Measurements from ENCODE around the gene CNIH1. TPM values are rescaled to one million over a fixed set of nuclear protein-coding genes. Genes with fewer than 3 reads are reported as not detected.

The CNIH1 gene
- total RNA-seq, 2 donors from 2014 or later, result 51.7 to 56.8 TPM

- no peak for ATAC-seq
- Mint-ChIP-seq H3K4me1 (ENCODE audit: low read depth in 2 of 2) (no peaks in the 10 kb centered on the region), H3K4me3 (no peak overlapping the region), H3K27me3 (peaks cover 10 to 13% of the 10 kb centered on the region in 2 donors), H3K9me3 (no peaks in the 10 kb centered on the region), H3K27ac (no peak overlapping the region), H3K36me3 (no peaks in the 10 kb centered on the region)
- no peak for DNase-seq (ENCODE audit: low spot score)
Measured at GRCh38 chr14:54374117-54374884, 66.9 kb downstream of the CNIH1 start.

Other genes starting within 250 kb of the CNIH1 start
- 10 to 100 TPM; 31.1 to 38.4 TPM for gene CDKN3, start 44.4 kb downstream of the CNIH1 start, total RNA-seq
- 10 to 100 TPM; 29.7 to 43.9 TPM for gene GMFB, start 47.6 kb upstream of the CNIH1 start, total RNA-seq
- 10 to 100 TPM; 16.3 to 19.7 TPM for gene CGRRF1, start 68.5 kb upstream of the CNIH1 start, total RNA-seq
- gene SAMD4A, start 125.8 kb upstream of the CNIH1 start, total RNA-seq, result 1 to 10 TPM in 1 of 2 donors, under 1 TPM in 1; 0.26 to 1.0 TPM